ENCODE data around the gene ALS2.
"Not testable (repeated sequence)": the region's sequence is repeated elsewhere in the genome, so short reads cannot be mapped to it uniquely, and the experiment has no call there.

- TF ChIP-seq CTCF (IDR thresholded peaks at IDR 0.05; ENCODE audit: low read depth, low read length, missing input control); YY1 (IDR thresholded peaks at IDR 0.05); RAD21 (IDR thresholded peaks at IDR 0.05); SP1 (IDR thresholded peaks at IDR 0.05); REST (IDR thresholded peaks at IDR 0.05): not testable (repeated sequence)
These were observed 18.2 kb upstream of the ALS2 start for GRCh38 chr2:201798914-201799285.
